Fibroblast of gingiva (primary cell): ENCODE measurements around the gene BMPR1B.
A peak's percentile ranks its signal among the peaks of the same experiment; 100 is the strongest.
"Not testable (repeated sequence)": the region's sequence is repeated elsewhere in the genome, so short reads cannot be mapped to it uniquely, and the experiment has no call there.

Experiments
- DNase-seq: peaks from one replicate; pipeline ENCODE4 v3.0.0-alpha.2; 2011; ENCODE audit warnings: low read depth

The BMPR1B gene

DNA sequence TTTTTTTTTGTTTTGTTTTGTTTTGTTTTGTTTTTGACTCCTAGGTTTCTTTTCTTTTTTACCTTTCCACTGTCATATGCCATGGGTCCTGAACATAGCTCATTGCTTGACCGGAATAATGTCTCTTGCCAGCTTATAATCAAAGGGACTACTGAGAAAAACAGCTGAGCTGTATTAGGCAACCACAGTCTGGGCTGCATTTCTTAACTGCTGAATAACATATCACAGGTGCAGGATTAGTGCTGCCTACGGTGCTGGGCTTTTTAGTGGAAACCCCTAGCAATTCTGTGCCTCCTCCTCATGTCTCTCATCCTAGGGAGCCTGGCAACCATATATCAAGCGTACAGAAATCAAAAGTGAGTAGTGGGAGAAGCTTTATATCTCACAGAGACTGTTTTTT lies 333.5 kb downstream of the BMPR1B start:
- no peak for DNase-seq

DNA sequence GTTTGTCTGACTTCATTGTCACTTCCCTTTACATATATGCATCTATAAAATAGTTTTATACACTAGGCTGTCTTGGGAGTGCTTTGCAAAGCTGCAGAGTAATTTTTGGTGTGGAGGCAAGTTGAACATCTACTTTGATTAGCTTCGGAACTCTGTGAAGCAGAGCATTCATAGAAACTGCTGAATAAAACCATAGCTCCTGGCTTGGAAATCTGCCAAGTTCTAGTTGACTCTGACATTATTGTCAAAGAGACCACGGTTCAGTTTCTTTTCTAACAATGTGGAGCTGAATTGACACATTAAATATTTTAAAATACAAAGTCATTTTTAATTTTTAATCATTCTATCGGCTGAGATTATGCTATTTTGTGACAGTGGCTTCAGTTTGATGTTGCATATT lies 335.0 kb downstream of the BMPR1B start:
- no peak for DNase-seq

DNA sequence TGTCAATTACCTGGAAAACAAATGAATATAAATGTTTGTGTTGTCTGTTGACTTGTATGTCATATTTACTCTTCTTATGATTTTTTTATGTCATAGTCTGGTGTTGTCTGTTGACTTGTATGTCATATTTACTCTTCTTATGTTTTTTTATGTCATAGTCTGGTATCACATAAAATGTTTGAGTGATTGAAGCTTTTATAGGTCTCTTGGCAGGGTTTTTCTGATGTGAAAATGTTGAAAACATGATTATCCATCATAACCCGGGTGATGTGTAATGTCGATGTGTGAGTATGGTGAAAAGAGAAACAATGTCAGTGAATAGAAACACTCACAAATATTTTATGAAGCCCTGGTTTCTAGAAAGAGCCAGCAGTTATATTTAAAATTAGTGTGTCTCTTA lies 335.7 kb downstream of the BMPR1B start:
- DNase-seq = no peak

DNA sequence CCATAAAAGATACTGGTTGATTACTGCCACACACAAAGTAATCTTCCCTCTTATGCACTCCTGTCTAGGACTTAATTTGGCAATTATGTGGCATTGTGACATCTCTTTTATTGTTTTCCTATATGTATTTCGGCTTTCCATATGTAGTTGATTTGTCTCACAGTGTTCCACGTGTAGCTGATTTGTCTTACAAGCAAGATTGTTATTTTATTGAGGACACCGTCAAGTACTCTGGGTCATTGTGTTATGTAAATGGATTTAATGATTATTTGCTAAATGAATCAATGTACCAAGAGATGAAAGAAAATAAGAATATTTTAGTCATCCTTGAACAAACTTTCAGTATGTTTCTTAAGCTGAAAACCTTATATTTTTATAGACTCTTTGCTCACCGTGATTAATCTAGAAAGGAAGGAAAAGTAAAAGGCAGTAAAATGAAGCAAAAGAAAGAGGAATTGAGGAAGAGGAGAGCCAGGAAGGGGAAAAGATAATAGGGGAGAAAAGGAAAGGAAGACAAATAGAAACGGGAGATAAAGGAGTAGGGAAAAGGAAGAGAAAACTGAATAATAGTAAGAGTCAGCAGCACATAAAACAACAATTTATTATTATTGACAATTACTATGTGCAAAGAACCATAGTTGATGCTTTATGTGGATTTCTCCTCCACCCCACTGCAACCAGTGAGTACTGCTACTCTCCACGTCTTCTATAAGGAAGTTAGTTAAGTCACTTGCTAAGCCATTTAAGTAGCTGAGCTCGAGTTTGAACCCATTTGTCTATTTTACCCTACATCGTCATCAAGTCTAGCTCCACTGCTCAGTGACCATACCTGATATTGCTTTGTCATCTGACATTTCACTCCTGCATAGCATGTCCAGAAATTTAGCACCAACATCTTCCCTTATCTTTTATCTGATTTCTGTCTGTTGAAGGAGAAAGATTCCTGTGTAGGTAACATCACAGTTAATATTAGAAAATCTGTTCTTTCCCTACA lies 336.5 kb downstream of the BMPR1B start:
- DNase-seq = no peak

DNA sequence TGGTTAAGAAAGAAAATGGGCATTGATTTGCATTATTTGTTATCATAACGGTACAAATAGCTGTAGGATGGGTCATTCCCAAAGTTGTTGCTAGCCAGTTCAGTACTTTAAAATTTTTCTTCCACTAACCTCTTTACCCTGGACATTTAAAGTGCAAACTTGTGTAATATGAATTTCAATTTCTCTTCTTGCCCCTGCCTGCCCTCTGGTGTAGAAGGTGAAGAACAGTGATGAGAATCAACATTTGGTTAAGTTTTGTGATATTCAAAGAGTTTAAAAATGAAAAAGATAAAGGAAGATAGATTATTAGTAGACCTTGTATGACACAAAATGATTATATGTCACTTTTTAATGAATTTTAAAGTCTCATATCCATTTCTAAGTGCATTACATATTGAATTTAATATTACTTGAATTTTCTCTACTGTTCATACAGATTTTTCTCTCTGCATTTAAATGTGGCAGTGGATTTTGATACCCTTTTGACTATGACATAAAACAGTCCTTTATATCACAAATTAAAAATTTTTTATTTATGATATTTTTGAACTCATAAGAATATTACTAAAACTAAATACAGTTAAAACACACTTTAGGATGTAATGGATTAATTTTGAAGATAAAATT lies 337.7 kb downstream of the BMPR1B start:
- peak; percentile 6 for DNase-seq

DNA sequence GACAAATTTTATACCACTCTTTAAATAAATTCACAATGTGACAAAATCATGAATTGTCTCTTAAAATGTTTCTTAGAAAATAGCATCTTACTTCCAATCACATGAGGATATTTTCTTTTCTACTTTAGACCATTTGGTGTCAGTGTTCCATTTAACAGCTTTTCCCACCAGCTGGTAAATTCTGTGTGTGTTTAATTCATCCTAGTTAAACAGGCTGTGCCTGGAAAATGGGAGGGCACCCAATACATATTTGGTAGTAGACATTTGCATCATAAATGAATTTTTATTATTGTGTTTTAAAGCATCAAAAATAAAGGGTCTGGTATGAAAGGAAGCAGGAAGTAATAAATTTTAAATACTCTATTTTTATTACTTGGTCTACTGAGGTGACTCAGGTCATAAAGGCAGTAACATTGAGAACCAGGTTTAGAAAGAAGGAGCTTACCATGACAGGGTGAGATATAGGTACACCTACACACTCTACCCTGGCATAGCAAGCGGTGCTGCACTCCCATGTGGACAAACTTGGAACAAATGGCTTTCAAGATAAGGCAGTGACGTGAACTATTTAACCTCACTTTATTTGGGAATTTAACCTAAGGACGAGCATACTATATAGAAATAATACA lies 344.5 kb downstream of the BMPR1B start:
- DNase-seq = no peak

DNA sequence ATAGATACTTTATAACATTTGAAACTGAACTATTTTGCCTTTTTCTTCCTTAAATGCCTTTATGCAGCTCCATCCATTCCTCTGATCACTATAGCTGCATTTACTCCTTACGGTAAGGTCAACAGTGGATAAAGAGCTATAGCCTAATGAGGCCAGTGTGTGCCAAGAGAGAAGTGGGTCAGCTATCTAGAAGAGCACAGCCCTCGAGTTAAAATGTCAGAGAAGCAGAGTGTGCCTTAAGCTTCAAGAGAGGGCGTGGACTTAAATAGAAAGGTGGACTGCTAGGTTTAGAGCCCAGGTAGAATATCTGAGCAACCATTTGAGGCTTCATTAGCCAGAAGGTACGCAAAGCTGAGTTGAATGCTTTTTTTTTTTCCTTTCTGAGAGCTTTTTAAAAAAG lies 347.4 kb downstream of the BMPR1B start:
- DNase-seq = no peak

DNA sequence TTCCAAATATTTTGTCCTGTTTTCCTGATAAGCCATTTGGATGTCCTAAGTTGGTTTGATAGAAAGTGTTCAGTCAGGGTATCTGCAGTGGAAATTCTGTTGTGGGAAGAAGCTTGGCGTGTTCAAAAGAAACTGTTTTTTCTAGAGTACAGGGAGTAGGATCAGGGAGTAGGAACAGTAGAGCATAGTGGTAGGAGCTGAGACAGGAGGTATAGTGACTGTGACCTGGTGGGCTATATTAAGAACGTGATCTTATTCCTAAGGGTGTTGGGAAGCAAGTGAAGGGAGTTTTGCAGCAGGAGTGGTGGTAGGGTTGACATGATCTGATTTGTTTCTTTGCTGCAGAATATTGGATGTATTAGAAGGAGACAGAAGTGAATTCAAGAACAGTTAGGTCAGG lies 348.2 kb downstream of the BMPR1B start:
- DNase-seq = no peak

DNA sequence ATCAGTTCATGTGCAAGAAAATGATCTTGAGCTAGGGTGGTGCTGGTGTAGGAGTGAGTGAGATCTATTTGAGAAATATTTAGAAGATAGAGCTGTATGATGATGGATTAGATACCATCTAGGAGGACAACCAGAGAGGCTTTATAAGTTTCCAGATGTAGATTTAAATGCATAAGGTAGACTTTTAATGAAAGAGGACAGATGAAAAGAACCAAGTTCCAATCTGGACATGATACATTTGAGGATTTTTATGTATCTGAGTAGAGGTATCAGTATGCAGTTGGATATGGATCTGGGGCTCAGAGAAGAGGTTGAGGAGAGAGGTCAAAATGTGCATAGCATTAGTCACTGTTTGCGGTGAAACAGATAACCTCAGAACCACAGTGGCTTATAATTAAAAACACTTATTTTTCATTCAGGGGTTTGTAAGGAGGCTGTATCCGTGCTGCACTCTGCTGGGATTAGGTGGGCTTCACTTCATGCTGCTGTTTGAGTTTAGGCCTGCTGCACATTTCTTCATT lies 348.7 kb downstream of the BMPR1B start:
- DNase-seq = no peak

DNA sequence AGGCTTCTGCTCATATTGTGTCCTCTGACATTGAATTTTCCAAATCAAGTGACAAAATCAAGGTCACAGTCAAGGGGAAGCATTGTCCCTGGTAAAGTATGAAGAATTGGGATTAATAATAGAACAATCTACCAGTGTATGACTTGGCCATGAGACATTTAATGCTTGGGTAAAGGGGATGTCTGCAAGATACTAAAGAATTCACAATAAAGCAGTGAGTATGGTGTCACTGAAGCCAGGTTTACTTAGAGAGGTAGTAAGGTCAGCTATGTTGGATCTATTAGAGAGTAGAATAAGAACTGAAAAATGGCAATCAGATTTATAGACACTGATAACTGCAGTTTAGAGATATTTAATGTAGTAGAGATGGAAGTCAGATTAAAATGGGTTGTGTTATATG lies 349.2 kb downstream of the BMPR1B start:
- no peak for DNase-seq

DNA sequence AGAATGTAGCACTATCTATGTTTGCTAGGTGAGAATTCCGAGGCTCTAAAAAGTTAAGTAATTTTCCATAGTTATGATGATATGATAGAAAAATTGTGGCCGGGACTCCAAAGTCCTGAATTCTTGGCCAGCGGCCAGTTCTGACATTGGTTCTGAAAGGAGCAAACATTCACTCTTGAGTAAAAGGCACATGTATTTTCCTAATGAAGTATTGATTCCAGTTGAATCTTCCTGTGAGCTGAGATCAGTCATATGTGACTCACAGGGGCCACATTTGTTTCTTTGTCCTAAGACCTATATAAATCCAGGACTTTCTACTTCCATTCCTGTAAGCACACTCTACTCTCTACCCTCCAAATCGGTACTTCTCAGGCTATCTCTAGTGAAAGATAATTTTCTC lies 349.9 kb downstream of the BMPR1B start:
- DNase-seq = no peak

DNA sequence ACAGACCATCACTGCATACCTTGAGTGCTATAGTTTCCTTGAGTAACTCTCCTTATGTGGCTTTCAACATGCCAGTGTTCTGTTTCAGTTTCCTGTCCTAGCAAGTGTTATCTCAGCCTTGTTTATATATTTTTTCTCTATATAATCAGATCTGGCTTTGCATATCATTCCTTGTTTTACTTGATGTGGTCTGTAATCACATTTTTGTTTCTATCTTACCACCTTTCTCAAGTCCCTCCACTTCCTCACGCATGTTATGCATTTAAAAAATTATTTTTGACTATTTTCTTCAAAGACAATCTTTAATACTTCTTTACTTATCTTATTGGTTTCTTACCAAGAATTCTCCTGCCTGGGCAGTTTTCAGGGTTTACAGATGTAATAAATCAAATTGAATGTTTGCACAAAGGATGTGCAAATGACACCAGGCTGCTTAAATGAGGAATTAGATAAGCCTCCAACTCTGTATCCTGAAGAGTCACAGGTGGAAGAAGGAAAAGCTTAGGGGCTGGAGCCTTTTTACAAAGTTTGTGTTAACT lies 351.2 kb downstream of the BMPR1B start:
- DNase-seq = no peak

DNA sequence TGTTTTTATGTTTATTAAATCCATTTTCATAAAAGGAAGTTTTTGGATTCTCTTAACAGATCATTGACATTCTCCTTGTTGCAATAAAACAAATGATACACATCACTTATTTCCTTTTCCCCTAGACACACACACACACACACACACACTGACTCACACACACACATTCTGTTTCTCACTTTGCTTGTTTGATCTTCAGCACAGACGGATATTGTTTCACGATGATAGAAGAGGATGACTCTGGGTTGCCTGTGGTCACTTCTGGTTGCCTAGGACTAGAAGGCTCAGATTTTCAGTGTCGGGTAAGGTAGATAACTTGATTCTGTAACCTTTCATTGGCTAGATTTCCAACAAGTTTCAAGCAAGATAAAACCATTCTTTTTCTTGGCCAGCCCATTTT lies 356.8 kb downstream of the BMPR1B start:
- DNase-seq = no peak

DNA sequence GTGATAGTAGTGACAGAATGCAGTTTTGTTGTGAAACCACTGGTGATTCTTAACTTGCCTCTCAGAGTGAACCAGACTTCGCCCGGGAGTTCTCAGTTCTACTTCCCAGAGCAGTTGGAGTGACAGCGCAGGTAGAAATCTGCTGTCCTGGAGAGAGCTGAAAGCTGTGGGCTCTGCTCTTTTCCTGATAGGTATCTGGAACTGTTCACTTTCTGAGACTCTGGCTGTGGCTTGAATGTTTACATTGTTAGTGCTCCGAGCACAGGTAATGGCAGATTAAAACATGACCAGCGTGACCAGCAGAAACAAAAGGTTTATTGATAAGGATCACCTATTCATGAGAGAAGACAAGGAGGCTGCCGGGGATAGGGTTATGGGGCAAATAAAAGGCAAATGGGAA lies 360.7 kb downstream of the BMPR1B start:
- no peak for DNase-seq

DNA sequence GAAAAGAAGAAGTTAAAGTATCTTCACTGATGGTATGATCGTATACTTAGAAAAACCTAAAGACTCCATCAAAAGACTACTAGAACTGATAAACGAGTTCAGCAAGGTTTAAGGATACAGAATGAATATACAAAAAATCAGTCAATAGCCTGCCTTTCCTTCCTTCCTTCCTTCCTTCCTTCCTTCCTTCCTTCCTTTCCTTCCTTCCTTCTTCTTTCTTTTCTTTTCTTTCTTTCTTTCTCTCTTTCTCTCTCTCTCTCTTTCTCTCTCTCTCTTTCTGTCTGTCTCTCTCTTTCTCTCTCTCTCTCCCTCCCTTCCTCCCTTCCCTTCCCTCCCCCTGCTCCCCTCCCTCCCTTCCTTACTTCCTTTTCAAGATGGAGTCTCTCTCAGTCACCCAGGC lies 362.7 kb downstream of the BMPR1B start:
- DNase-seq = no peak

DNA sequence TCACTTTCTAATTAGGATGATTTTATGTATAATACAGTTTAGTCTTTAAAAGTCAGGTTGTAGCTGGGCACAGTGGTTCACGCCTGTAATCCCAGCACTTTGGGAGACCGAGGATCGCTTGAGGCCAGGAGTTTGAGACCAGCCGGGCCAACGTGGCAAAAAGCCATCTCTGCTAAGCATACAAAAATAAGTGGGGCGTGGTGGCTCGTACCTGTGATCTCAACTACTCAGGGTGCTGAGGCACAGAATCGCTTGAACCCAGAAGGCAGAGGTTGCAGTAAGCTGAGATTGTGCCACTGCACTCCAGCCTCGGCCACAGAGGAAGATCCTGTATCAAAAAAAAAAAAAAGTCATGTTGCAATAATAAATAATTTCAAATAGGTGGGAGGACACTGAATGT lies 364.2 kb downstream of the BMPR1B start:
- DNase-seq = no peak

DNA sequence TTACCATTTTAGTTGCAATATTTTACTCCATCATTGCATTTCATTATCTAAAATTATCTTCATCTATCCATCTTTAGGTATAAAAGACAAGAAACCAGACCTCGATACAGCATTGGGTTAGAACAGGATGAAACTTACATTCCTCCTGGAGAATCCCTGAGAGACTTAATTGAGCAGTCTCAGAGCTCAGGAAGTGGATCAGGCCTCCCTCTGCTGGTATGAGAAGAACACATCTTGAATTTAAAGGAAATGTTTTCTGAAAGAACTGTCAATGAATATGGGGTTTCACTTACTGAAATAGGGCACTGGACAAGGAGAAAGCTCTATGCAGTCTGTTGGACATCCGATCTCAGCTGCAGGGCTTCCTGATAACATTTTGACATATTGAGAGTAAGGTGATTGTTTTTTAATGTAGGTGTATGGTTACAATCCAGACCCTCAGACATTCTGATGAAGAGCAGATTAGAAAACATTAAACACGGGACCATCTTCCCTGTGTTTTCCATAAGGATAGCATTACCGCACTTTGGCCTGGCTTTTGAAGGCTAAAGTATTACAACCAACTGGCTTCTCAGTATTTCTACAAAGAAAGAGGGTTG lies 367.2 kb downstream of the BMPR1B start:
- peak; percentile 43 for DNase-seq

DNA sequence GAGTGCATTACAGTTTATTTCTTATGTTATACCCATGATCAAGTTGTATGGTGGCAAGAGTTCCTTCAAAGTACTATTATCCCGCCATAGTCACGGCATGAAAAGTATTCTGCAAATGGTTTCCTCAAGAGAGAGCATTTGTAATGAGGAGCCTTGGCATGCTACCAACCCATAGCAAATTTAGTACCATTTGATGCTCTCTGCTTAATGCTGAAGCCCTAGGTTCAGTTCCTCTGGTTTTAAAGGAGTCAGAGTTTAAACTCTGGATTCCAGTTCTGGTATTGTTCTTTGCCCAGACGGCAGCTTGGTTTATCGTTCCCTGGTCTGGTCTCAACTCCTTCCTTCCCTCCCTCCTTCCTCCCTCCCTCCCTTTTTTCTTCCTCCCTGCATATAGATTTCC lies 371.3 kb downstream of the BMPR1B start:
- DNase-seq = no peak

DNA sequence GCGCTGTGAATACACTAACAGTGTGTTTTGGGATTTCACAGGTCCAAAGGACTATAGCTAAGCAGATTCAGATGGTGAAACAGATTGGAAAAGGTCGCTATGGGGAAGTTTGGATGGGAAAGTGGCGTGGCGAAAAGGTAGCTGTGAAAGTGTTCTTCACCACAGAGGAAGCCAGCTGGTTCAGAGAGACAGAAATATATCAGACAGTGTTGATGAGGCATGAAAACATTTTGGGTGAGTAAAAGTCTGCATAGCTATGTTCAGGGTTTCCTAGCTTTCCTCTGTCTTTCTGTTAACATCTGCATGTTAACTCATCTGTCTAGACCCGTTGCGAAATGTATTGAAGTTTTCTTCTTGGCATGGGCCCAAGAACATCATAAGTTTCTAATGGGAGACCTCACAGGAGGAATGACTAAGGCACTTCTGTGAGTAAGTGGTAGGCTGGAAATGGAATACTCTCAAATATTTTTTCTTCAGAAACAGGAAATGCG lies 372.1 kb downstream of the BMPR1B start:
- peak; percentile 90 for DNase-seq

DNA sequence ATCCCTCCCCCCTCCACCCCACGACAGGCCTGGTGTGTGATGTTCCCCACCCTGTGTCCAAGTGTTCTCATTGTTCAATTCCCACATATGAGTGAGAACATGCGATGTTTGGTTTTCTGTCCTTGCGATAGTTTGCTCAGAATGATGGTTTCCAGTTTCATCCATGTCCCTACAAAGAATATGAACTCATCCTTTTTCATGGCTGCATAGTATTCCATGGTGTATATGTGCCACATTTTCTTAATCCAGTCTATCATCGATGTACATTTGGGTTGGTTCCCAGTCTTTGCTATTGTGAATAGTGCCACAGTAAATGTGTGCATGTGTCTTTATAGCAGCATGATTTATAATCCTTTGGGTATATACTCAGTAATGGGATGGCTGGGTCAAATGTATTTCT lies 376.3 kb downstream of the BMPR1B start:
- DNase-seq = not testable (repeated sequence)

DNA sequence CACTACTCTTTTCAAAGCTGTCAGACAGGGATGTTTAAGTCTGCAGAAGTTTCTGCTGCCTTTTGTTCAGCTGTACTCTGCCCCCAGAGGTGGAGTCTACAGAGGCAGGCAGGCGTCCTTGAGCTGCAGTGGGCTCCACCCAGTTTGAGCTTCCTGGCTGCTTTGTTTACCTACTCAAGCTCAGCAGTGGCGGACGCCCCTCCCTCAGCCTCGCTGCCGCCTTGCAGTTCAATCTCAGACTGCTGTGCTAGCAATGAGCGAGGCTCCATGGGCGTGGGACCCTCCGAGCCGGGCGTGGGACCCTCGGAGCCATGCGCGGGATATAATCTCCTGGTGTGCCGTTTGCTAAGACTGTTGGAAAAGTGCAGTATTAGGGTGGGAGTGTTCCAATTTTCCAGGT lies 381.7 kb downstream of the BMPR1B start:
- DNase-seq = not testable (repeated sequence)

DNA sequence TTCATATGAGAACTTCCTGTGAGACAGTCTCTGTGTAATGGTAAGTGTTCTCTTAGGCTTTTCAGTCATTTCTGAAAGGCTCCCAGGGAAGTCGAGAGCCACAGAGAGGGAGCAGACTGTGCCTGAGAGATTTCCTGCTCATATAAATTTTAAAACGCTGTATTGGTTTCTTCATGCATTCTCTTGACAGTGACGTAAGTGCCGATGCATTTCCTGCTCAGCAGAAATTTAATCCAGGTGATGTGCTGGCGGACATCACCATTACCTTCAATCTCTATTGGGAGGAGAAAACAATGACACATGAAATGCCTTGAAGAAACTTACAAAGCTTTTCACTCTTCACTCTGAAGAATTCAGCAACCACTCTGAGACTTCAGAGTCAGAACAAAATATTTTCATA lies 383.6 kb downstream of the BMPR1B start:
- no peak for DNase-seq
